IMR-90 (cell line): ENCODE results near the gene CCNL2. TPM values are rescaled to one million over a fixed set of nuclear protein-coding genes. Genes with fewer than 3 reads are reported as not detected.

Experiments
- ATAC-seq: fragments of 200-7000 bp; cut with Tn5 transposase; 2 replicates; pipeline ENCODE4 v1.9.1; 2020; ENCODE audit warnings: low read depth, mild to moderate bottlenecking, moderate library complexity
- BruUV-seq: library from RNA; stranded (reverse); fragments of 400-500 nt; replicated peaks from 2 replicates; lab custom pipeline; 2021; lab: Mats Ljungman, UMichigan
- CTCF ChIA-PET: fragments of 300-600 bp; formaldehyde crosslinking; extraction: SDS; loops from one replicate; lab custom pipeline; 2021; ENCODE audit warnings: antibody characterized with exemption; lab: Yijun Ruan, JAX
- POLR2A ChIA-PET: fragments of 300-600 bp; sonication (Branson Sonifier 250); formaldehyde crosslinking; loops from one replicate; lab custom pipeline; 2022; ENCODE audit warnings: antibody characterized with exemption; ENCODE audit not compliant: unreplicated experiment; lab: Charles Lee
- DNase-seq: peaks from one replicate; pipeline ENCODE4 v3.0.0; 2013
- H2AFZ ChIP-seq: replicated peaks from 2 replicates; pipeline ENCODE3; 2013; ENCODE audit warnings: low read length, mild to moderate bottlenecking; ENCODE audit not compliant: poor library complexity
- H2AK5ac ChIP-seq: 2 replicates; pipeline ENCODE4 v1.6.1; 2013; ENCODE audit warnings: low read depth, low read length, inconsistent platforms
- H2AK9ac ChIP-seq: replicated peaks from 2 replicates; pipeline ENCODE3; 2013; ENCODE audit warnings: mild to moderate bottlenecking, low read depth, low read length, moderate library complexity; ENCODE audit not compliant: poor library complexity
- H2BK120ac ChIP-seq: 2 replicates; pipeline ENCODE4 v1.6.1; 2013; ENCODE audit warnings: low read depth, low read length, inconsistent platforms
- H2BK15ac ChIP-seq: 3 replicates; pipeline ENCODE4 v1.6.1; 2013; ENCODE audit warnings: low read depth, low read length, inconsistent platforms
- H2BK20ac ChIP-seq: 2 replicates; pipeline ENCODE4 v1.6.1; 2013; ENCODE audit warnings: low read depth, mild to moderate bottlenecking, inconsistent platforms, low read length, moderate library complexity
- H2BK5ac ChIP-seq: 2 replicates; pipeline ENCODE4 v1.6.1; 2013; ENCODE audit warnings: mild to moderate bottlenecking, low read depth, low read length, inconsistent platforms; ENCODE audit not compliant: poor library complexity, severe bottlenecking
- H3K14ac ChIP-seq: replicated peaks from 2 replicates; pipeline ENCODE4 v1.6.1; 2013; ENCODE audit warnings: low read depth, low read length, inconsistent platforms
- H3K18ac ChIP-seq: 2 replicates; pipeline ENCODE4 v1.6.1; 2013; ENCODE audit warnings: low read depth, low read length, control low read depth
- H3K23ac ChIP-seq: 2 replicates; pipeline ENCODE4 v1.6.1; 2013; ENCODE audit warnings: low read depth, low read length, inconsistent platforms
- H3K27ac ChIP-seq: 2 replicates; pipeline ENCODE4 v1.5.1; 2013; ENCODE audit warnings: mild to moderate bottlenecking, control low read depth, low read length; ENCODE audit not compliant: insufficient read depth
- H3K27me3 ChIP-seq: 2 replicates; pipeline ENCODE4 v1.6.1; 2013; ENCODE audit warnings: low read length; ENCODE audit not compliant: control insufficient read depth, insufficient read depth
- H3K36me3 ChIP-seq: 2 replicates; pipeline ENCODE4 v1.6.1; 2013; ENCODE audit warnings: low read length, mixed read lengths; ENCODE audit not compliant: control insufficient read depth, insufficient read depth
- H3K4ac ChIP-seq: 2 replicates; pipeline ENCODE4 v1.6.1; 2013; ENCODE audit warnings: low read depth, low read length, inconsistent platforms
- H3K4me1 ChIP-seq: 2 replicates; pipeline ENCODE4 v1.6.1; 2013; ENCODE audit warnings: low read length, mixed read lengths; ENCODE audit not compliant: control insufficient read depth, insufficient read depth
- H3K4me2 ChIP-seq: 2 replicates; pipeline ENCODE4 v1.6.1; 2013; ENCODE audit warnings: low read depth, mild to moderate bottlenecking, control low read depth, low read length, moderate library complexity
- H3K4me3 ChIP-seq: 2 replicates; pipeline ENCODE4 v1.5.1; 2013; ENCODE audit warnings: low read depth, mild to moderate bottlenecking, control low read depth, low read length, moderate library complexity; ENCODE audit not compliant: insufficient read depth
- H3K56ac ChIP-seq: 2 replicates; pipeline ENCODE4 v1.6.1; 2013; ENCODE audit warnings: low read length, inconsistent platforms; ENCODE audit not compliant: insufficient read depth; ENCODE audit errors: extremely low read depth
- H3K79me1 ChIP-seq, 2 experiments: 2 replicates each; pipeline ENCODE4 v1.6.1; 2013; ENCODE audit warnings: low read length in 2 of 2, inconsistent platforms in 1 of 2, low read depth in 1 of 2
- H3K9ac ChIP-seq: 2 replicates; pipeline ENCODE4 v1.6.1; 2013; ENCODE audit warnings: low read depth, low read length, control low read depth
- H3K9me1 ChIP-seq: 2 replicates; pipeline ENCODE4 v1.6.1; 2013; ENCODE audit warnings: low read length, inconsistent platforms; ENCODE audit not compliant: insufficient read depth
- H3K9me3 ChIP-seq: 2 replicates; pipeline ENCODE4 v1.6.1; 2013; ENCODE audit warnings: low read length; ENCODE audit not compliant: control insufficient read depth, insufficient read depth
- H4K20me1 ChIP-seq: 2 replicates; pipeline ENCODE4 v1.6.1; 2013; ENCODE audit warnings: low read length, inconsistent platforms; ENCODE audit not compliant: insufficient read depth
- H4K5ac ChIP-seq: 2 replicates; pipeline ENCODE4 v1.6.1; 2013; ENCODE audit warnings: mild to moderate bottlenecking, low read depth, low read length, control low read depth
- H4K8ac ChIP-seq, 2 experiments: 2 replicates each; pipeline ENCODE4 v1.6.1; 2013; ENCODE audit warnings: low read depth in 2 of 2, low read length in 2 of 2, control low read depth in 1 of 2, inconsistent platforms in 1 of 2
- H4K91ac ChIP-seq: 2 replicates; pipeline ENCODE4 v1.6.1; 2013; ENCODE audit warnings: low read depth, low read length, inconsistent platforms; ENCODE audit not compliant: insufficient read depth
- BHLHE40 ChIP-seq: fragments of 150-350 bp; IDR thresholded peaks from 2 replicates; pipeline ENCODE4 v1.6.1; 2016; ENCODE audit warnings: mild to moderate bottlenecking, low read depth, low read length
- CEBPB ChIP-seq: IDR thresholded peaks from 2 replicates; pipeline ENCODE4 v1.6.1; 2012; ENCODE audit warnings: low read depth, low read length, improper control_type of control experiment
- CHD1 ChIP-seq: IDR thresholded peaks from 2 replicates; pipeline ENCODE4 v1.6.1; 2012; ENCODE audit warnings: low read depth, low read length, improper control_type of control experiment
- CTCF ChIP-seq: conservative IDR thresholded peaks from 2 replicates; pipeline ENCODE4 v1.5.1; 2012; ENCODE audit warnings: mild to moderate bottlenecking, low read depth, low read length, improper control_type of control experiment
- ELK1 ChIP-seq: fragments of 150-350 bp; IDR thresholded peaks from 2 replicates; pipeline ENCODE4 v1.6.1; 2016; ENCODE audit warnings: low read depth, mild to moderate bottlenecking, low read length, moderate library complexity, borderline replicate concordance
- FOS ChIP-seq: fragments of 150-350 bp; IDR thresholded peaks from 2 replicates; pipeline ENCODE4 v1.6.1; 2016; ENCODE audit warnings: low read depth, low read length
- MAFK ChIP-seq: IDR thresholded peaks from 2 replicates; pipeline ENCODE4 v1.6.1; 2012; ENCODE audit warnings: low read depth, low read length, improper control_type of control experiment
- MAZ ChIP-seq: IDR thresholded peaks from 2 replicates; pipeline ENCODE4 v1.6.1; 2012; ENCODE audit warnings: low read depth, mild to moderate bottlenecking, low read length, improper control_type of control experiment, moderate library complexity, borderline replicate concordance
- MXI1 ChIP-seq: IDR thresholded peaks from 2 replicates; pipeline ENCODE4 v1.6.1; 2012; ENCODE audit warnings: low read depth, mild to moderate bottlenecking, low read length, moderate library complexity, borderline replicate concordance
- NFE2L2 ChIP-seq: fragments of 150-350 bp; IDR thresholded peaks from 2 replicates; pipeline ENCODE4 v1.6.1; 2016; ENCODE audit warnings: low read depth, mild to moderate bottlenecking, low read length
- POLR2A ChIP-seq: IDR thresholded peaks from 2 replicates; pipeline ENCODE4 v1.6.1; 2012; ENCODE audit warnings: mild to moderate bottlenecking, low read depth, low read length
- RAD21 ChIP-seq: IDR thresholded peaks from 2 replicates; pipeline ENCODE4 v1.6.1; 2012; ENCODE audit warnings: low read length, improper control_type of control experiment
- RCOR1 ChIP-seq: IDR thresholded peaks from 2 replicates; pipeline ENCODE4 v1.6.1; 2012; ENCODE audit warnings: mild to moderate bottlenecking, low read length, improper control_type of control experiment; ENCODE audit not compliant: insufficient replicate concordance
- RFX5 ChIP-seq: IDR thresholded peaks from 2 replicates; pipeline ENCODE4 v1.8.0; 2012; ENCODE audit warnings: low read depth, mild to moderate bottlenecking, low read length, moderate library complexity
- SMC3 ChIP-seq: fragments of 150-350 bp; IDR thresholded peaks from 2 replicates; pipeline ENCODE4 v1.6.1; 2016; ENCODE audit warnings: low read depth, mild to moderate bottlenecking, antibody characterized with exemption, low read length, moderate library complexity
- USF2 ChIP-seq: fragments of 150-350 bp; IDR thresholded peaks from 2 replicates; pipeline ENCODE4 v1.6.1; 2017; ENCODE audit warnings: mild to moderate bottlenecking, antibody characterized with exemption, low read length, low read depth
- WGBS, 2 experiments: methylation state at CpG; one replicate each; pipeline versions ENCODE4 v1.1.5 to v1.1.7; 2013; ENCODE audit warnings: missing lambda C conversion rate in 2 of 2; ENCODE audit not compliant: insufficient read length in 1 of 2; ENCODE audit errors: extremely low coverage in 2 of 2; 5-methylcytosine and 5-hydroxymethylcytosine counted together
- dilution Hi-C: fragments of 300-500 bp; cut with HindIII; formaldehyde crosslinking; loops from one replicate; pipeline ENCODE4 v1.14.3; 2018; ENCODE audit warnings: low sequenced_read_pairs; ENCODE audit not compliant: unreplicated experiment
- in situ Hi-C: fragments of 300-500 bp; cut with MboI; formaldehyde crosslinking; loops from 3 replicates; pipeline ENCODE4 v1.14.3; 2019; ENCODE audit warnings: low sequenced_read_pairs, inconsistent platforms, mixed read lengths
- intact Hi-C: fragments of 100-400 bp; cut with micrococcal nuclease; formaldehyde crosslinking; loops from 2 replicates; pipeline ENCODE4 v1.10.0; 2022
- polyA plus RNA-seq, 3 experiments: library from polyadenylated mRNA; depleted of rRNA; stranded (reverse); fragments of >200 nt; gene quantifications; 2 replicates each; pipeline ENCODE4 v1.2.3, GENCODE V29; 2012; ENCODE audit warnings: low replicate concordance in 1 of 3
- total RNA-seq: library from RNA; depleted of rRNA; stranded (reverse); fragments of >200 nt; gene quantifications from 2 replicates; pipeline ENCODE4 v1.2.3, GENCODE V29; 2012

CCNL2 gene
- total and polyA plus RNA-seq, 2 of the 4 experiments (the other 2 are of a cell fraction): 53.9 to 239 TPM

- WGBS, 2 experiments: 86% methylated on average over 7 of the region's 16 CpGs; no CpG with 5 or more reads in 1 of the 2 experiments
- no peak for ATAC-seq
- H3K9ac ChIP-seq: no peak overlapping the region
Measured at GRCh38 chr1:1377540-1378205, 21.5 kb downstream of the CCNL2 start.

More at GRCh38 chr1:1377540-1378205, 21.5 kb downstream of the CCNL2 start:
- Histone ChIP-seq H3K4ac (no peak overlapping the region), H4K91ac (no peak overlapping the region), H2AFZ (no peak overlapping the region), H3K9me3 (no peaks in the 10 kb centered on the region), H3K9me1 (0 out of 2 replicates have a peak, but pooled peaks cover 5% of the 10 kb centered on the region), H3K4me2 (no peak overlapping the region), H4K20me1 (peaks cover 8% of the 10 kb centered on the region), H2AK5ac (no peak overlapping the region), H3K18ac (no peak overlapping the region), H2BK20ac (no peak overlapping the region), H2BK15ac (no peak overlapping the region), H4K5ac (no peak overlapping the region), H2BK5ac (no peak overlapping the region), H3K4me3 (no peak overlapping the region), H2BK120ac (no peak overlapping the region), H3K27me3 (no peaks in the 10 kb centered on the region), H3K4me1 (peaks cover 5% of the 10 kb centered on the region), H3K27ac (no peak overlapping the region), H2AK9ac (no peak overlapping the region), H3K36me3 (peaks cover 11% of the 10 kb centered on the region), H3K14ac (no peak overlapping the region), H3K79me1 (peaks cover 4 to 40% of the 10 kb centered on the region in 2 experiments), H3K23ac (no peak overlapping the region), H3K56ac (no peak overlapping the region), H4K8ac (no peak overlapping the region)
- DNase-seq: no peak
- intact Hi-C loops (no loop called here), dilution Hi-C loops (no loop called here), in situ Hi-C loops (no loop called here)
- BruUV-seq: no TSS peak
- CTCF ChIA-PET: no interaction called here
- POLR2A ChIA-PET: no interaction called here
- TF ChIP-seq RFX5 (no peak), MAZ (no peak), CTCF (no peak), FOS (no peak), RAD21 (no peak), NFE2L2 (no peak), MXI1 (no peak), POLR2A (no peak), CHD1 (no peak), CEBPB (no peak), ELK1 (no peak), USF2 (no peak), BHLHE40 (no peak), SMC3 (no peak), MAFK (no peak), RCOR1 (no peak)
